IPS-18c (cell line): ENCODE results near the gene C2CD4C.
"Not testable (repeated sequence)": the region's sequence is repeated elsewhere in the genome, so short reads cannot be mapped to it uniquely, and the experiment has no call there.

Experiments
- H3K4me3 ChIP-seq: 2 replicates; pipeline ENCODE4 v1.7.0; 2013; ENCODE audit warnings: low read depth, mild to moderate bottlenecking, low read length, moderate library complexity; ENCODE audit not compliant: insufficient read depth
- H3K9me3 ChIP-seq: one replicate; pipeline ENCODE4 v1.6.1; 2013; ENCODE audit warnings: mild to moderate bottlenecking, low read length, moderate library complexity; ENCODE audit not compliant: control insufficient read depth, insufficient read depth

C2CD4C gene

DNA sequence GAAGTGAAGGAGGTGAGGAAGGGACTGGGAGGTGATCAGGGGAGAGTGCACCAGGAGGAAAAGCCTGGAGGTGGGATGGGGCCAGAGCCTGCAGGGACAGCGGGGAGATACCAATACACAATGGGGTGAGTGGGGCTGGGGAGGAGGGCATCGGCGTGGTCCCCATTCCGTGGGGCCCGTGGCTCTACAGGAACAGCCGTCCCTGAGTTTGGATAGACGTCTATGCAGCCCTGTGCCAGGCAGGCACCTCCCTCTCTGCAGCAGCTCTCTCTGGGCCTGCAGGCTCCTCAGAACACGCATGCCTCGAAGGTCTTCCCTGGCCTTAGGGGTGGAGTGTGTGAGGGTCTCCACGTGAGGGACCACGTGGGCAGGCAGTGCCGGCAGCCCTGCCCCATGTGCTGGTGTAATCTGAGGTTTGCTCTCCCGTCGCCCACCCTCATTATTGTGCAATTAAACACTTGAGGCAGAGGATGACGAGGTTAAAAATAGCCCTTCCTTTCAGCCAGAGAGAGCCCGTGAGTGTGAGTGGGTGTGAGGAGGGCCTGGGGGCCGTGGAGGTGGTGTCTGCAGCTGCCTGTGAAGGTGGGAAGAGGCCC, 16.5 kb downstream of the C2CD4C start:
- Histone ChIP-seq H3K4me3 (no peak overlapping the region), H3K9me3 (no peaks in the 10 kb centered on the region)

DNA sequence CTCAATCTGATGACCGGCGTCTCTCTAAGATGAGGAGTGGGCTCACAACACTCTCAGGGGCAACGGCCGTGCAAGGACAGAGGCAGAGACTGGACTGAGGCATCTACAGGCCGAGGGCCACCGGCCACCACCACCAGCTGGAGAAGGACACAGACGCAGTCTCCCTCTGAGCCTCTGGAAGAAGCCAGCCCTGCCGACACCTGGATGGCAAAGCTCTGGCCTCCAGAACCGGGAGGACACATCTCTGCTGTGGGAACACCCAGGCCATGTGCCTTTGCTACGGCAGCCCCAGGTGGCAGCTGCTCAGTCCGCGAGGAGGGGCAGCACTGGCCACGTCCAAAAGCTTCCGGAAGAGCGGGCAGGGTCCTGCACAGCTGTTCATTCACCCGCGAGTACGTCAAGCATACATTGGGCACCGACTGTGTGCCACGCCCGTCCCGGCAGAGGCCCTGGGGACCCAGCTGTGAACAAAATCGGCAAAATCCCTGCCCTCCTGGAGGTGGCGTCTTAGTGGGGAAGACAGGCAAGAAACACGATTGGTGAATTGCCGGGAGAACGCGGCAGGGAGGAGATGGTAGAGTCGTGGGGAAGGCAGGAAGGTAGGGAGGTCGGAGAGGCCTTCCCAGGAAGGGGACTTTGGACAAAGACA, 17.1 kb downstream of the C2CD4C start:
- H3K9me3 ChIP-seq = no peaks in the 10 kb centered on the region

DNA sequence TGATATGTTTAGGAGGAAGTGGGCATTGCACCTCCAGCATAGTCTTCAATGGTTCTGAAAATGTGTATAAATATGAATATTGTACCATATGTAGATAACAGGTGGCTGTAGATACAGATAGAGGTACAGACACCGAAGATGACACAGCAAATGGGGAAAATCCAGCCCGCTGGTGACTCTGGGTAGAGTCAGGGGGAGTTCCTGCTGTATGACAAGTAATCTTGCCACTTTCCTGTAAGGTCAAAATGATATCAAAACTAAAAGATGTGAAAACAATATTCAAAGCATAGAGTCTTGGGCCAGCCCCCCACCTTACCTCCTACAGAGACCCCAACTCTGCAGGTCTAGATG, 17.8 kb downstream of the C2CD4C start:
- Histone ChIP-seq H3K4me3 (no peak overlapping the region), H3K9me3 (no peaks in the 10 kb centered on the region)

More for the DNA sequence above, 17.1 kb downstream of the C2CD4C start:
- no peak overlapping the region for H3K4me3 ChIP-seq

DNA sequence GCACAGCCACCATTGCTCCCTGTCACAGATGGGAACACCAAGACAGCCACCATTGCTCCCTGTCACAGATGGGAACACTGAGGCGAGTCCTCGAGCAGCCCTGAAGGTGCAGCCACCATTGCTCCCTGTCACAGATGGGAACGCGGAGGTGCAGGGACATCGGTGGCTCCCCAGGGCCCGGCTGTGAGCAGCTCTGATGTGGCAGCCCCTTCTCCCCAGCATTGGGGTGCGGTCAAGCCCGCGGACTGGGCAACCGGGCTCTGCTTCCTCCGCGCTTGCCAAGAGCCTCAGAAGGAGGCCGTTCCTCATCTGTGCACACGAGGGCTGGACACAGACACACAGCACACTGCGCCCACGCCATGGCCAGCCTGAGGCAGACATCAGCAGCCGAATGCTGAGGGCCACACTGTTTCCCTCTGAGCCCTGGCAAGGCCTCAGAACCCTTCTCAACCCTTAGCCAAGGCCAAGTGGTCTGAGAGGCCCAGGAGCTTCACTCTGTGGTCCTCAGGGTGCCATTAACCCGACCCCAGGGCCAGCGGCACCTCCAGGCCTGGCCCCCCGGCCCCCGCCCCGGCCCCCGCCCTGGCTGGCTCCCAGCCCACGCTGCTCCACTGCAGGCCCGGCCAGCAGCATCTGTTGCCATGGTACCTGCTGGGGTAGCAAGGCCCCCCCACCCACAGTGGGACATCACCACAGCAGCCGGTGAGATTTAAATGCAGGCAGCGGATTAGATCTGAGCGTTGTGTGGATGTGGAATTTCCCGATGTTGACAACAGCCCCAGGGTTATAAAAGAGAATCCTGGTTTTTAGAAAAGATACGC, 18.4 kb downstream of the C2CD4C start:
- Histone ChIP-seq H3K4me3 (no peak overlapping the region), H3K9me3 (no peaks in the 10 kb centered on the region)

DNA sequence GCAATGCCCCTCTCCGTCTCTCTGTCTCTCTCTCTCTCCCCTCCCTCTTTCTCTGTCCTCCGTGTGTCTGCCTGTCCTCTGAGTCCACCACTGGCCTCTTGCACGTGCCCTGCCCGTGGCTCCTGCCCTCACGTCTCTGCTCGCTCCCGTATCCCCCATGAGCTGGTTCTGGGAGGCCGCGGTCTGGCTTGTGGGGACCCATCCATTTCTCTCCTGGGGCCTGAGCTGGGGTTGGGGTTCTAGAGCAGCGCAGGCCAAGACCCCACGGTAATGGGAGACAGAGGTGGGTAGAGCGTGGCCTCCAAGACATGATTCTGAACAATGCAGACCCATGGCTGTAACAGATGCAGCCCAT, 19.0 kb downstream of the C2CD4C start:
- Histone ChIP-seq H3K9me3 (no peaks in the 10 kb centered on the region), H3K4me3 (no peak overlapping the region)

DNA sequence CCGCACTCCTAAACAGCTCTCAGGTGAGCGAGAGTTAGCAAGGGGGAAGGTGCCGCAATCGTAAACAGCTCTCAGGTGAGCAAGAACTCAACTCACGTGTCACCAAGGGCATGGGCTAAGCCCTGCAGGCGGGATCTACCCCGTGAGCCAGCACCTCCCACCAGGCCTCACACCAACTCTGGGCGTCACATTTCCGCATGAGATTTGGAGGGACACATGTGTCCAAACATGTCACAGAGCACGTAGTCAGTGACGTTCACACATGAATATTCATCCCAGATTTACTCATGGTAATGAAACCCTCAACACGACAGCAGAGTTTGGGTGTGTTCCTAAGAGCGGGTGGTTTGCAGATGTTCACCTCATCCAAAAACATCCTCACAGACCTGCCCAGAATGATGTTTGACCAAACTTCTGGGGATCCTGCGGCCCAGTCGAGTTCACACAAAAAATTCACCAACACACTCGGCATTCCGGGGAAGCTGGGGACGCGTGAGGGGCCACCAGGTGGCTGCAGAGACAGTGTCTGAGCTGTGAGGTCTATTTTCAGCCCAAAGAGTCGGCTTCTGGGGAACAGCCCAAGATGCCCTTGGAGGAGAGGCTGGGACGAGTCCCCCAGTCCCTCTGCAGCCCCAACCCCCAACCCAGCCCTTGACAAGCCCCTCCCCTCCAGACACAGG, 19.6 kb downstream of the C2CD4C start:
- Histone ChIP-seq H3K9me3 (no peaks in the 10 kb centered on the region), H3K4me3 (no peak overlapping the region)

DNA sequence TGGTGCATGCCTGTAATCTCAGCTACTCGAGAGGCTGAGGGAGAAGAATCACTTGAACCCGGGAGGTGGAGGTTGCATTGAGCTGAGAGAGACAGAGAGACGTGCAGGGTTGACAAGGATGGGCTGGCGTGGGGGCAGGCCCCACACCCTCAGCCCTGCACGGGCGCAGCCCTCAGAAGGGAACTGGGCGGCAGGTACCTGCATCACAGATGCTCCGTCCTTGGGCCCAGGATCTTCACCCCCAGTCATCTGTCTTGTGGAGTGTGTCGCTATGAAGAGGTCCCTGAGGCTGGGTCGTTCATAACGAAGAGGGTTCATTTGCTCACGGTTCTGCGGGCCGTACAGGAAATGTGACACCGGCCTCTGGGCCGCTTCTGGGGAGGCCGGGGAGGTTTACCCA, 20.3 kb downstream of the C2CD4C start:
- H3K4me3 ChIP-seq = no peak overlapping the region
- H3K9me3 ChIP-seq = no peaks in the 10 kb centered on the region

DNA sequence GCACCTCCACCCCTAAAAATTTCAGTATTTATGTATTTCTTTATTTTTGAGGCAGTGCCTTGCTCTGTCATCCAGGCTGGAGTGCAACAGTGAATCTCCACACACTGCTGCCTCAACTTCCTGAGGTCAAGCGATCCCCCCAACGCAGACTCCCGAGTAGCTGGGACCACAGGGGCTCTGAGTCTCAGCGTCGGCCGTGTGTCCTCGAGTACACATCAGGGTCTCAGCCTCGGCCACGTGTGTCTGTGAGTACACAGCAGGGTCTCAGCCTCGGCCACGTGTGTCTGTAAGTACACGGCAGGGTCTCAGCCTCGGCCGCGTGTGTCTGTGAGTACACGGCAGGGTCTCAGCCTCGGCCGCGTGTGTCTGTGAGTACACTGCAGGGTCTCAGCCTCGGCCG, 21.2 kb downstream of the C2CD4C start:
- Histone ChIP-seq H3K4me3 (no peak overlapping the region), H3K9me3 (no peaks in the 10 kb centered on the region)

DNA sequence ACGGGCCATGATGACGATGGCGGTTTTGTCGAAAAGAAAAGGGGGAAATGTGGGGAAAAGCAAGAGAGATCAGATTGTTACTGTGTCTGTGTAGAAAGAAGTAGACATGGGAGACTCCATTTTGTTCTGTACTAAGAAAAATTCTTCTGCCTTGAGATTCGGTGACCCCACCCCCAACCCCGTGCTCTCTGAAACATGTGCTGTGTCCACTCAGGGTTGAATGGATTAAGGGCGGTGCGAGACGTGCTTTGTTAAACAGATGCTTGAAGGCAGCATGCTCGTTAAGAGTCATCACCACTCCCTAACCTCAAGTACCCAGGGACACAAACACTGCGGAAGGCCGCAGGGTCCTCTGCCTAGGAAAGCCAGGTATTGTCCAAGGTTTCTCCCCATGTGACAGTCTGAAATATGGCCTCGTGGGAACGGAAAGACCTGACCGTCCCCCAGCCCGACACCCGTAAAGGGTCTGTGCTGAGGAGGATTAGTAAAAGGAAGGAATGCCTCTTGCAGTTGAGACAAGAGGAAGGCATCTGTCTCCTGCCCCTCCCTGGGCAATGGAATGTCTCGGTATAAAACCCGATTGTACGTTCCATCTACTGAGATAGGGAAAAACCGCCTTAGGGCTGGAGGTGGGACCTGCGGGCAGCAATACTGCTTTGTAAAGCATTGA, 22.2 kb downstream of the C2CD4C start:
- not testable (repeated sequence) for H3K4me3 ChIP-seq, H3K9me3 ChIP-seq

DNA sequence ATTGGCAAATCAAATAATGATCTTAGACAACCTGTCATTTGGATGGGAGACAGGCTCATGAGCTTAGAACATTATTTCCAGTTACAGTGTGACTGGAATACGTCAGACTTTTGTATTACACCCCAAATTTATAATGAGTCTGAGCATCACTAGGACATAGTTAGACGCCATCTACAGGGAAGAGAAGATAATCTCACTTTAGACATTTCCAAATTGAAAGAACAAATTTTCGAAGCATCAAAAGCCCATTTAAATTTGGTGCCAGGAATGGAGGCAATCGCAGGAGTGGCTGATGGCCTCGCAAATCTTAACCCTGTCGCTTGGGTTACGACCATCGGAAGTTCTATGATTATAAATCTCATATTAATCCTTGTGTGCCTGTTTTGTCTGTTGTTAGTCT, 22.8 kb downstream of the C2CD4C start:
- not testable (repeated sequence) for H3K4me3 ChIP-seq

DNA sequence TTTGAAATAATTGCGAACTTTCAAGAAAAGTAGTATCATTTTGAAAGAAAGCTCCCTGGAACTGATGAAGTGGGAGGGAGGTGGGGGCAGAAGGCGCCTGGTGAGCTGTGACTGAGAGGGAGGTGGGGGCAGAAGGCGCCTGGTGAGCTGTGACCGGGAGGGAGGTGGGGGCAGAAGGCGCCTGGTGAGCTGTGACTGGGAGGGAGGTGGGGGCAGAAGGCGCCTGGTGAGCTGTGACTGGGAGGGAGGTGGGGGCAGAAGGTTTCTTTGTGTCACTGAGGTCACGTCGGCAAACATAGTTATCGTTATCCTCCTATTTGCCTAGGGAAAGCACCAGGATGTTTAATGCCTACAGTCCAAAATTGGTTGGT, 24.2 kb downstream of the C2CD4C start:
- Histone ChIP-seq H3K9me3 (no peaks in the 10 kb centered on the region), H3K4me3 (no peak overlapping the region)

More for the DNA sequence above, 22.8 kb downstream of the C2CD4C start:
- not testable (repeated sequence) for H3K9me3 ChIP-seq

DNA sequence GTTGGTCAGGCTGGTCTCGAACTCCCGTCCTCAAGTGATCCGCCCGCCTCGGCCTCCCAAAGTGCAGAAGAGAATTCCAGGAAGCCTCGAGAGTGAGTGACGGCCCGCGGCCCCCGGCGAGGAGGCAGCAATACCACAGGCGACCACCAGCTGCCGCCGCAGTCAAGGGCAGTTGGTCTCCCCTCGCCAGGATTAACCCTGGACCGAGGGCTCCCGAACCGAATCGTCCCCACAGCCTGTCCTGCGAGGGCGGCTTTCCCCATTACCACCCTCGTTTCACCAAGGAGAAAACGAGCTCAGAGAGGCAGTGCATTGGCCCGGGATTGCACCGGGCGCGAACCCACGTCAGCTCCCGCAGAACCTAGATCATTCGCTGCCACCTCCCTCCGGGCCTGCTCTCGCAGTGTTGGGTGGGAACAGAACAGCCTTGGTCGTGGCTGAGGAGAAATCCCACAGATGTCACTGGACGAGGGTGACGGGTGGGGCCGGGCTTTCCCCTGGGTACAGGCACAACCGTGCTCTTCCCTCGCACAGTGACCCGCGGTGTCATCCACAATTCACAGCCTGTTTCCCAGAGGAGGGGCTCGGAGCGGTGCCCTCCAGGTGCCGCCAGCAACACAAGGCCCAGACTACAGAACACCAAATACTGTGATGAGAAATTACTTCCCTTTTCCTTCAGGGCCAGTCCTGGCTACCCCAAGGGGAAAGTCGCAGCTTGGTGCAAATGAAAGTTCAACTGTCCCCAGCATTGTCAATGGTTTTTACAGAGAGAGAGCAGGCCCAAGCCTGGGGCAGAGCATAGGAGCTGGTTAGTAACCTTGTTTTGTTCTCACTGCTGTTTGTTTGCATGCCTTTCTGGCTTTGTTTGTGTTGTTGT, 24.8 kb downstream of the C2CD4C start:
- Histone ChIP-seq H3K9me3 (no peaks in the 10 kb centered on the region), H3K4me3 (no peak overlapping the region)

DNA sequence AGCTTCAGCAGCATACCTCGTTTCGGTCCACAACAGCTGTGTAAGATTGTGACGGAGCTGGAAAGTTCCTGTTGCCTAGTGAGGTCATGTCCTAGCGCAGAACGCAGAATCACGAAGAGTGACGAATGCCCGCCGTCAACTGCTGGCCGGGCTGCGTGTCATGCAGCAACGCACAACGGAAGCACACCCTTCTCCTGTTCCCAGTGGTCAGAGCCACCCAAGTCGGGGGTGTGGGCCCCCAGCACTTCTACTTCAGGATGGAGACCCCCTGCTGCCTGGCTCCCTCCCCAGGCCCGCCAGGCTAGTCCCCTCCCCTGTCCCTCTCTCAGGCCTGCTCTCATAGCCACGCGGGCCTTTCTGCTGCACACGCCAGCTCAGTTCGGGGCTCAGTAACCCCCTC, 25.9 kb downstream of the C2CD4C start:
- no peak overlapping the region for H3K4me3 ChIP-seq
- no peaks in the 10 kb centered on the region for H3K9me3 ChIP-seq

DNA sequence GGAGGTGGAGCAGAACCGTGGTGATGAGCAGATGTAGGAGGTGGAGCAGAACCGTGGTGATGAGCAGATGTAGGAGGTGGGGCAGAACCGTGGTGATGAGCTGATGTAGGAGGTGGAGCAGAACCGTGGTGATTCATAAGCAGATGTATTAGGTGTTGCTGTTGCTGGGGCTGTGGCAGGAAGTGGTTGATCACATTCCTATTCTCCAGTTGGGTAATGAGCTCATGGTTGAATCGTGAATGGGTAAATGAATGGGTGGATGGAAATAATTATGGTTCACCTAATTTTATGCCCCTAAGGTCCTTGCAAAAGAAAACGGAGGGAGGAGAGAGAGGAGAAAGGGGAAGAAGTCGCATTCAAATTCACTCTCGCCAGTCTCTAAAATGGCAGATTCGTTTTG, 26.4 kb downstream of the C2CD4C start:
- H3K9me3 ChIP-seq, H3K4me3 ChIP-seq: not testable (repeated sequence)

DNA sequence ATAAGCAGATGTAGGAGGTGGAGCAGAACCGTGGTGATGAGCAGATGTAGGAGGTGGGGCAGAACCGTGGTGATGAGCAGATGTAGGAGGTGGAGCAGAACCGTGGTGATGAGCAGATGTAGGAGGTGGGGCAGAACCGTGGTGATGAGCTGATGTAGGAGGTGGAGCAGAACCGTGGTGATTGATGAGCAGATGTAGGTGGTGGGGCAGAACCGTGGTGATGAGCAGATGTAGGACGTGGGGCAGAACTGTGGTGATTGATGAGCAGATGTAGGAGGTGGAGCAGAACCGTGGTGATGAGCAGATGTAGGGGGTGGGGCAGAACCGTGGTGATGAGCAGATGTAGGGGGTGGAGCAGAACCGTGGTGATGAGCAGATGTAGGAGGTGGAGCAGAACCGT, 27.0 kb downstream of the C2CD4C start:
- H3K4me3 ChIP-seq = not testable (repeated sequence)

DNA sequence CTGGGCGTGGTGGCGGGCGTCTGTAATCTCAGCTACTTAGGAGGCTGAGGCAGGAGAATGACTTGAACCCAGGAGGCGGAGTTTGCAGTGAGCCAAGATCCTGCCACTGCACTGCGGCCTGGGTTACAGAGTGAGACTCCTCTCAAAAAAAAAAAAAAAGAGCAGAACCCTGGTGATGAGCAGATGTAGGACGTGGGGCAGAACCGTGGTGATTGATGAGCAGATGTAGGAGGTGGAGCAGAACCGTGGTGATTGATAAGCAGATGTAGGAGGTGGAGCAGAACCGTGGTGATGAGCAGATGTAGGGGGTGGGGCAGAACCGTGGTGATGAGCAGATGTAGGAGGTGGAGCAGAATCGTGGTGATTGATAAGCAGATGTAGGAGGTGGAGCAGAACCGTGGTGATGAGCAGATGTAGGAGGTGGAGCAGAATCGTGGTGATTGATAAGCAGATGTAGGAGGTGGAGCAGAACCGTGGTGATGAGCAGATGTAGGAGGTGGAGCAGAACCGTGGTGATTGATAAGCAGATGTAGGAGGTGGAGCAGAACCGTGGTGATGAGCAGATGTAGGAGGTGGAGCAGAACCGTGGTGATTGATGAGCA, 28.2 kb downstream of the C2CD4C start:
- not testable (repeated sequence) for H3K9me3 ChIP-seq, H3K4me3 ChIP-seq

More for the DNA sequence above, 27.0 kb downstream of the C2CD4C start:
- H3K9me3 ChIP-seq = not testable (repeated sequence)
